K562 (cell line): ENCODE results near the gene SUCNR1. TPM values are rescaled to one million over a fixed set of nuclear protein-coding genes. Genes with fewer than 3 reads are reported as not detected.

Experiments
- ATAC-seq: fragments of 200-7000 bp; cut with Tn5 transposase; 3 replicates; pipeline ENCODE4 v1.9.1; 2020; ENCODE audit warnings: moderate library complexity
- BruUV-seq: library from RNA; stranded (reverse); fragments of 400-500 nt; replicated peaks from 2 replicates; lab custom pipeline; 2021; lab: Mats Ljungman, UMichigan
- CTCF ChIA-PET: fragments of 300-600 bp; formaldehyde crosslinking; extraction: SDS; loops from one replicate; lab custom pipeline; 2021; ENCODE audit warnings: low intra/inter-chr PET ratio; lab: Yijun Ruan, JAX
- POLR2A ChIA-PET: fragments of 300-600, 350-650 bp; sonication (Branson Sonifier 250); formaldehyde crosslinking; extraction: SDS; loops from one replicate; lab custom pipeline; 2021; ENCODE audit warnings: antibody characterized with exemption, inconsistent platforms; lab: Yijun Ruan, JAX
- DNase-seq, 4 experiments: peaks; one replicate each; pipeline versions ENCODE4 v3.0.0 to v3.0.0-alpha.2; 2011 to 2018; ENCODE audit warnings: low spot score in 3 of 4, mixed read lengths in 3 of 4; ENCODE audit errors: extremely low read depth in 1 of 4
- FAIRE-seq: peaks from 2 replicates; lab custom pipeline; 2011; peaks lifted over from hg19 to GRCh38; lab: Jason Lieb, UNC
- H2AFZ ChIP-seq: 2 replicates; pipeline ENCODE4 v1.6.0; 2011; ENCODE audit warnings: low read depth, low read length, control low read depth, inconsistent platforms
- H3K27ac ChIP-seq: fragments of 200-600 bp; 3 replicates; pipeline ENCODE4 v1.8.0; 2011; ENCODE audit warnings: low read depth, mild to moderate bottlenecking, control low read depth, inconsistent platforms, low read length, moderate library complexity, mixed read lengths; ENCODE audit errors: extremely low read depth
- H3K27me3 ChIP-seq, 2 experiments: fragments of 300-600 bp in 1 of 2; 2 replicates in 1 of 2; 3 replicates in 1 of 2; pipeline versions ENCODE4 v1.6.0 to v1.8.0; 2011; ENCODE audit warnings: inconsistent platforms in 2 of 2, low read length in 2 of 2, mild to moderate bottlenecking in 1 of 2, mixed read lengths in 1 of 2, moderate library complexity in 1 of 2; ENCODE audit not compliant: control insufficient read depth in 2 of 2, insufficient read depth in 2 of 2
- H3K36me3 ChIP-seq: fragments of 300-600 bp; 3 replicates; pipeline ENCODE4 v1.8.0; 2011; ENCODE audit warnings: mild to moderate bottlenecking, low read length, inconsistent platforms; ENCODE audit not compliant: control insufficient read depth, insufficient read depth
- H3K4me1 ChIP-seq, 2 experiments: fragments of 200-600 bp in 1 of 2; replicated peaks in 1 of 2; 2 replicates in 1 of 2; 3 replicates in 1 of 2; pipeline versions ENCODE4 v1.5.1 to v1.8.0; 2011; ENCODE audit warnings: inconsistent platforms in 2 of 2, low read length in 2 of 2, mild to moderate bottlenecking in 1 of 2, mixed read lengths in 1 of 2, moderate library complexity in 1 of 2; ENCODE audit not compliant: control insufficient read depth in 2 of 2, insufficient read depth in 2 of 2
- H3K4me2 ChIP-seq: 2 replicates; pipeline ENCODE4 v1.6.1; 2011; ENCODE audit warnings: low read length, control low read depth, inconsistent platforms, mixed read lengths; ENCODE audit not compliant: insufficient read depth
- H3K4me3 ChIP-seq: fragments of 200-600 bp; sonication (generic), shearing (Covaris generic); 2 replicates; pipeline ENCODE4 v1.5.1; 2016; ENCODE audit warnings: control low read depth, inconsistent platforms
- H3K79me2 ChIP-seq: fragments of 200-600 bp; 3 replicates; pipeline ENCODE4 v1.8.0; 2011; ENCODE audit warnings: low read length, inconsistent platforms; ENCODE audit not compliant: control insufficient read depth, insufficient read depth
- H3K9ac ChIP-seq, 2 experiments: 2 replicates each; pipeline versions ENCODE4 v1.6.0 to v1.6.1; 2011; ENCODE audit warnings: low read depth in 2 of 2, low read length in 2 of 2, control low read depth in 1 of 2, inconsistent platforms in 1 of 2, mild to moderate bottlenecking in 1 of 2, mixed read lengths in 1 of 2; ENCODE audit not compliant: insufficient read depth in 1 of 2
- H3K9me1 ChIP-seq: one replicate; pipeline ENCODE4 v1.6.0; 2011; ENCODE audit warnings: inconsistent platforms, mild to moderate bottlenecking, low read length, moderate library complexity; ENCODE audit not compliant: control insufficient read depth, insufficient read depth
- H3K9me3 ChIP-seq: replicated peaks from 2 replicates; pipeline ENCODE4 v1.5.1; 2011; ENCODE audit warnings: low read depth, low read length, inconsistent platforms; ENCODE audit not compliant: control insufficient read depth, insufficient read depth
- H4K20me1 ChIP-seq: replicated peaks from 2 replicates; pipeline ENCODE4 v1.6.1; 2011; ENCODE audit warnings: low read length, inconsistent platforms, mixed read lengths; ENCODE audit not compliant: control insufficient read depth, insufficient read depth
- ETV1 ChIP-seq: fragments of 450-650 bp; conservative IDR thresholded peaks from 2 replicates; pipeline ENCODE4 v1.6.1; 2016; ENCODE audit warnings: missing genetic modification characterization, control low read depth, low read depth, missing compliant biosample characterization
- PBX2 ChIP-seq, 2 experiments: IDR thresholded peaks in 1 of 2; conservative IDR thresholded peaks in 1 of 2; 2 replicates each; pipeline ENCODE4 v1.6.1; 2016; ENCODE audit warnings: low read depth in 2 of 2, mild to moderate bottlenecking in 1 of 2, missing compliant biosample characterization in 1 of 2, missing genetic modification characterization in 1 of 2, moderate library complexity in 1 of 2
- POU5F1 ChIP-seq: fragments of 150-350 bp; IDR thresholded peaks from 2 replicates; pipeline ENCODE4 v1.6.1; 2014; ENCODE audit warnings: borderline replicate concordance, low read length, low read depth, mild to moderate bottlenecking; ENCODE audit not compliant: partially characterized antibody
- RBM15 ChIP-seq: fragments of 200-400 bp; formaldehyde crosslinking; IDR thresholded peaks from 2 replicates; pipeline ENCODE4 v1.6.1; 2018; ENCODE audit warnings: mild to moderate bottlenecking, low read length, moderate library complexity; ENCODE audit not compliant: insufficient read depth
- ZNF282 ChIP-seq: sonication (generic); formaldehyde crosslinking; IDR thresholded peaks from 2 replicates; pipeline ENCODE4 v1.8.1; 2023; ENCODE audit warnings: missing genetic modification reagents
- ZNF431 ChIP-seq: sonication (generic); formaldehyde crosslinking; IDR thresholded peaks from 2 replicates; pipeline ENCODE4 v1.8.0; 2022; ENCODE audit warnings: mild to moderate bottlenecking, missing genetic modification reagents
- WGBS: fragments of 100-300 bp; shearing (Covaris generic); methylation state at CpG from one replicate; pipeline ENCODE4 v1.1.6; 2016; ENCODE audit warnings: low coverage, mixed read lengths; ENCODE audit not compliant: insufficient coverage; ENCODE audit errors: missing lambda C conversion rate; 5-methylcytosine and 5-hydroxymethylcytosine counted together
- in situ Hi-C: fragments of 300-500 bp; cut with MboI; formaldehyde crosslinking; loops from 4 replicates; pipeline ENCODE4 v1.15.0; 2018; ENCODE audit warnings: inconsistent platforms, mixed read lengths
- intact Hi-C: fragments of 100-400 bp; cut with micrococcal nuclease; formaldehyde crosslinking; loops from 2 replicates; pipeline ENCODE4 v1.14.2; 2022
- polyA plus RNA-seq, 8 experiments: library from polyadenylated mRNA; depleted of rRNA in 4 of 8; stranded (reverse) in 5 of 8; unstranded in 3 of 8; fragments of >200 nt; fragmentation: Nextera tagmentation in 2 of 8; fragmentation: Illumina TruSeq in 1 of 8; extraction: Ambion mirVana in 2 of 8; extraction: Trizol in 1 of 8; gene quantifications; 2 replicates each; pipeline versions ENCODE4 v1.2.1 to v1.2.3, GENCODE V29; 2011 to 2014; ENCODE audit warnings: inconsistent platforms in 1 of 8, missing spikeins in 1 of 8
- total RNA-seq, 7 experiments: library from RNA; depleted of rRNA in 6 of 7; stranded (reverse); fragments of >200 nt in 6 of 7; fragmentation: Illumina TruSeq in 2 of 7; extraction: Trizol in 2 of 7; gene quantifications; 2 replicates each; pipeline versions ENCODE4 v1.2.1 to v1.2.3, GENCODE V29; 2011 to 2021; ENCODE audit warnings: low replicate concordance in 1 of 7
- TF ChIP-seq, protein P1 (sequence below), 2 experiments: fragments of 450-650 bp in 1 of 2; sonication (generic) in 1 of 2; formaldehyde crosslinking; conservative IDR thresholded peaks; 2 replicates each; pipeline versions ENCODE4 v1.4.0 to v1.8.1; 2020 to 2022; ENCODE audit warnings: mild to moderate bottlenecking in 1 of 2, missing genetic modification reagents in 1 of 2
- TF ChIP-seq, protein P2 (sequence below), 2 experiments: fragments of 450-650 bp; IDR thresholded peaks; 2 replicates each; pipeline ENCODE4 v1.6.1; 2016

The SUCNR1 gene
- total and polyA plus RNA-seq, 9 of the 15 experiments (the other 6 are each of a cell fraction or from before 2014, with no cell fraction given) = 0.04 to 0.54 (median 0.13) TPM

DNA sequence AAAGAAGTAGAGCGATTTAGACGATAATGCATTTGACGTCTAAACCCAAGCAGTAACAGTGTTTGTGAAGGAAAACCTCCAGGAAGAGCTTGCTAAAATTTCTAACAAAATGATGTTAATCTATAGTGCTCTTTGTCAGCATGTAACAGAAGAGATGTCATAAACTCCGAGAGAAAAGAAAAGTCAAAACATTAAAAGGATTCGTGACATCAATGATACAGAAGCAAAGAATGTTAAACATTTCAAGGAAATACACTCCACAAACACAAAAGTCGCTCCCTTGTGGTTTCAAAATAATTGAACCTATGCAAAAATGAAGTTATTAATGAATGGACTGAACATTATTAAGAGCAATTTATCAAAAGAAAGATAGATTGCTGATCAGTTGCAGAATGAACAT lies 31.6 kb upstream of the SUCNR1 start:
- no peak for DNase-seq
- H2AFZ ChIP-seq = no peak overlapping the region
- no TSS peak for BruUV-seq
- no peaks in the 10 kb centered on the region for H3K9me1 ChIP-seq
- no peaks in the 10 kb centered on the region for H3K79me2 ChIP-seq
- H3K27ac ChIP-seq = no peak overlapping the region
- WGBS = 15% methylated on average over 6 of the region's 6 CpGs
- CTCF ChIA-PET = no interaction called here
- peaks cover 0 to 9% of the 10 kb centered on the region in 2 experiments; a peak in 3 of 5 replicates for H3K4me1 ChIP-seq
- H3K9me3 ChIP-seq = no peaks in the 10 kb centered on the region
- H4K20me1 ChIP-seq = no peaks in the 10 kb centered on the region
- H3K36me3 ChIP-seq = no peaks in the 10 kb centered on the region
- POLR2A ChIA-PET = no interaction called here
- intact Hi-C loops = loop anchor here (5.0 kb wide), 1 partner anchor 550 kb away; no protein-coding TSS in a partner anchor
- no peak overlapping the region for H3K9ac ChIP-seq
- FAIRE-seq = no peak
- no peak overlapping the region for H3K4me2 ChIP-seq
- TF ChIP-seq RBM15 = no peak
- TF ChIP-seq, protein P1, sequence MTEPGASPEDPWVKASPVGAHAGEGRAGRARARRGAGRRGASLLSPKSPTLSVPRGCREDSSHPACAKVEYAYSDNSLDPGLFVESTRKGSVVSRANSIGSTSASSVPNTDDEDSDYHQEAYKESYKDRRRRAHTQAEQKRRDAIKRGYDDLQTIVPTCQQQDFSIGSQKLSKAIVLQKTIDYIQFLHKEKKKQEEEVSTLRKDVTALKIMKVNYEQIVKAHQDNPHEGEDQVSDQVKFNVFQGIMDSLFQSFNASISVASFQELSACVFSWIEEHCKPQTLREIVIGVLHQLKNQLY (CRISPR knock-in tag; conservative IDR thresholded peaks at IDR 0.05) = no peak
- TF ChIP-seq, all 486 proteins: peak for 0
- in situ Hi-C loops = loop anchor here (5.0 to 25.0 kb wide), 2 partner anchors 404 to 604 kb away; no protein-coding TSS in a partner anchor
- Histone ChIP-seq H3K27me3 (no peaks in the 10 kb centered on the region), H3K4me3 (no peak overlapping the region)
- no peak for ATAC-seq

DNA sequence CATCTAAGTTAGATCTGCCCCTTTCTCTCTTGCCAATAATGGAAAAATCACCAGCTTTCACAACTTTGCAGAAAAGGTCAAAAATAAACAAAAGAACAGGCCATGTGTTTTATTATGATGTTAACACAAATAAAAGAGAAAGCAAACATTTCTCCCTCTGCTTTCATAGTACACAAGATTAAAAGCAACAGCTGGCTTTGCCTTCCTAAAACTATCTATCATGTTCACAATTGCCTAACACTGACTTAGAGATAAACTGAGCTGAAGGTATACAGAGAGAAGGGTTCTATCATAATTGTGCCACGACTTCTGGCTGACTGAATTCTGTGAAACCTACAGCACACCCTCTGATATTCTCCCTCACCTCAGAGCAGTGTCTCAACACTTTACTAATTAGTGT lies 30.2 kb upstream of the SUCNR1 start:
- CTCF ChIA-PET = no interaction called here
- no peak for TF ChIP-seq ZNF282 (CRISPR knock-in tag)
- no peak for TF ChIP-seq PBX2 (CRISPR knock-in tag; IDR thresholded peaks at IDR 0.05; ENCODE audit: low read depth)
- TF ChIP-seq PBX2 (tag; conservative IDR thresholded peaks at IDR 0.05; ENCODE audit: low read depth) = peak; percentile 58
- TF ChIP-seq POU5F1 = no peak
- TF ChIP-seq ETV1 (tag) = peak; percentile 64
- TF ChIP-seq ZNF431 (CRISPR knock-in tag) = no peak
- TF ChIP-seq, protein P2, sequence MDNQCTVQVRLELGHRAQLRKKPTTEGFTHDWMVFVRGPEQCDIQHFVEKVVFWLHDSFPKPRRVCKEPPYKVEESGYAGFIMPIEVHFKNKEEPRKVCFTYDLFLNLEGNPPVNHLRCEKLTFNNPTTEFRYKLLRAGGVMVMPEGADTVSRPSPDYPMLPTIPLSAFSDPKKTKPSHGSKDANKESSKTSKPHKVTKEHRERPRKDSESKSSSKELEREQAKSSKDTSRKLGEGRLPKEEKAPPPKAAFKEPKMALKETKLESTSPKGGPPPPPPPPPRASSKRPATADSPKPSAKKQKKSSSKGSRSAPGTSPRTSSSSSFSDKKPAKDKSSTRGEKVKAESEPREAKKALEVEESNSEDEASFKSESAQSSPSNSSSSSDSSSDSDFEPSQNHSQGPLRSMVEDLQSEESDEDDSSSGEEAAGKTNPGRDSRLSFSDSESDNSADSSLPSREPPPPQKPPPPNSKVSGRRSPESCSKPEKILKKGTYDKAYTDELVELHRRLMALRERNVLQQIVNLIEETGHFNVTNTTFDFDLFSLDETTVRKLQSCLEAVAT (IDR thresholded peaks at IDR 0.05) = no peak

More for the DNA sequence above, 30.2 kb upstream of the SUCNR1 start:
- 0 out of 2 replicates have a peak overlapping the region, but pooled peaks have one; percentile 6 for H2AFZ ChIP-seq
- no peak overlapping the region for H3K4me3 ChIP-seq
- ATAC-seq = peak; percentile 63
- intact Hi-C loops (loop anchor here (5.0 kb wide), 1 partner anchor 551 kb away; no protein-coding TSS in a partner anchor), in situ Hi-C loops (loop anchor here (5.0 to 25.0 kb wide), 2 partner anchors 406 to 606 kb away; no protein-coding TSS in a partner anchor)
- no peaks in the 10 kb centered on the region for H3K79me2 ChIP-seq
- BruUV-seq = no TSS peak
- no peaks in the 10 kb centered on the region for H3K36me3 ChIP-seq
- H3K9me1 ChIP-seq = no peaks in the 10 kb centered on the region
- no peaks in the 10 kb centered on the region for H3K27me3 ChIP-seq
- DNase-seq = peak in 1 of 4 experiments; percentile 9
- H4K20me1 ChIP-seq = no peaks in the 10 kb centered on the region
- no peak overlapping the region for H3K27ac ChIP-seq
- 0% methylated on average over 1 of the region's 1 CpG for WGBS
- no peak overlapping the region for H3K4me2 ChIP-seq
- H3K4me1 ChIP-seq = no peaks in the 10 kb centered on the region; a peak in 1 of 5 replicates
- H3K9ac ChIP-seq = no peak overlapping the region
- peak; percentile 44 for FAIRE-seq
- no peaks in the 10 kb centered on the region for H3K9me3 ChIP-seq
- POLR2A ChIA-PET = no interaction called here
